GM19351 (cell line): Measurements from ENCODE around the gene B3GALT5.

Experiments
- ATAC-seq: cut with Tn5 transposase; IDR thresholded peaks from one replicate; pipeline ENCODE4 v1.9.1; 2021; ENCODE audit warnings: mild to moderate bottlenecking, moderate library complexity; ENCODE audit not compliant: unreplicated experiment

B3GALT5 gene

GRCh38 chr21:39602793-39603192, 9.9 kb upstream of the B3GALT5 start:
- ATAC-seq = no peak

- ATAC-seq = no peak
These were observed 7.8 kb upstream of the B3GALT5 start for GRCh38 chr21:39604951-39605350.

GRCh38 chr21:39610703-39611102, 2.0 kb upstream of the B3GALT5 start:
- ATAC-seq = no peak

- no peak for ATAC-seq
These were observed 1.1 kb upstream of the B3GALT5 start for GRCh38 chr21:39611551-39612190.

- no peak for ATAC-seq
These were observed 548 bp downstream of the B3GALT5 start for GRCh38 chr21:39613041-39613934.

GRCh38 chr21:39616211-39616772, 3.6 kb downstream of the B3GALT5 start:
- ATAC-seq = no peak

- no peak for ATAC-seq
These were observed 8.1 kb downstream of the B3GALT5 start for GRCh38 chr21:39620856-39621255.

- no peak for ATAC-seq
These were observed 12.6 kb downstream of the B3GALT5 start for GRCh38 chr21:39625211-39625895.

GRCh38 chr21:39628385-39628784, 15.6 kb downstream of the B3GALT5 start:
- ATAC-seq = no peak

GRCh38 chr21:39630191-39630591, 17.5 kb downstream of the B3GALT5 start:
- no peak for ATAC-seq

- ATAC-seq = no peak
These were observed 18.1 kb downstream of the B3GALT5 start for GRCh38 chr21:39630827-39631226.

- no peak for ATAC-seq
These were observed 19.3 kb downstream of the B3GALT5 start for GRCh38 chr21:39631842-39632562.

- no peak for ATAC-seq
These were observed 20.2 kb downstream of the B3GALT5 start for GRCh38 chr21:39632796-39633442.

- ATAC-seq = no peak
These were observed 21.0 kb downstream of the B3GALT5 start for GRCh38 chr21:39633770-39634181.

GRCh38 chr21:39634507-39634906, 21.8 kb downstream of the B3GALT5 start:
- no peak for ATAC-seq

- no peak for ATAC-seq
These were observed 24.6 kb downstream of the B3GALT5 start for GRCh38 chr21:39637197-39637970.

- no peak for ATAC-seq
These were observed 25.2 kb downstream of the B3GALT5 start for GRCh38 chr21:39637971-39638240.

GRCh38 chr21:39638281-39638680, 25.5 kb downstream of the B3GALT5 start:
- ATAC-seq = no peak

GRCh38 chr21:39640754-39641153, 28.0 kb downstream of the B3GALT5 start:
- ATAC-seq = no peak
